SU-DHL-6 (cell line): ENCODE data around the gene PLEK2.

ENCODE experiments used
- CTCF ChIP-seq: fragments of 200-600 bp; sonication (generic); IDR thresholded peaks from one replicate; pipeline ENCODE4 v1.5.1; 2017; ENCODE audit warnings: antibody characterized with exemption, mild to moderate bottlenecking, low read length, moderate library complexity; ENCODE audit not compliant: insufficient read depth, poor library complexity, severe bottlenecking
- EZH2phosphoT487 ChIP-seq: fragments of 200-600 bp; sonication (generic), shearing (Covaris generic); conservative IDR thresholded peaks from 2 replicates; pipeline ENCODE4 v1.6.1; 2018; ENCODE audit warnings: mild to moderate bottlenecking, antibody characterized with exemption, low read length, moderate library complexity, mixed read lengths

GRCh38 chr14:67442139-67442906 is 30.4 kb upstream of the PLEK2 start:
- no peak for TF ChIP-seq CTCF
- no peak for TF ChIP-seq EZH2phosphoT487
